NCI-H69 (cell line): Measurements from ENCODE around the gene LIPE.

Source experiments
- DNase-seq: peaks from one replicate; lab custom pipeline; 2025; lab: John Stamatoyannopoulos, UW

LIPE gene

DNA sequence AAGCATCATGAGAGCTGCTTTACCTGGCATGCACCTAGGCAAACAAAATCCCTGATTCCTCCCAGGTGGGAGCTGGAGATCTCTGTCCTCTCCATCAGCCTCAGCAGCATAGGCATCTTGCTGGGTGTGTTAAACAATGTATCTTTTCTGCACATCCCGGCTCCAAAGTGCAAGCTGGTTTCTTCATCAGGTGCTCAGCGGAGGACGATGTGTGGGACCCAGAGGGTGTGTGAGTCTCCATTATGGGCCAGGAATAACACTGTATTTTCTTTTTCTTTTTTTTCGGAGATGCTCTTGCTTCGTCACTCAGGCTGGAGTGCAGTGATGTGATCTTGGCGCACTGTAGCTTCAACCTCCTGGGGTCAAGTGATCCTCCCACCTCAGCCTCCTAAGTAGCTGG is 47.0 kb downstream of the LIPE start:
- peak; percentile 42 for DNase-seq

- no peak for DNase-seq
Measured at GRCh38 chr19:42378225-42379215, 48.7 kb downstream of the LIPE start.

DNA sequence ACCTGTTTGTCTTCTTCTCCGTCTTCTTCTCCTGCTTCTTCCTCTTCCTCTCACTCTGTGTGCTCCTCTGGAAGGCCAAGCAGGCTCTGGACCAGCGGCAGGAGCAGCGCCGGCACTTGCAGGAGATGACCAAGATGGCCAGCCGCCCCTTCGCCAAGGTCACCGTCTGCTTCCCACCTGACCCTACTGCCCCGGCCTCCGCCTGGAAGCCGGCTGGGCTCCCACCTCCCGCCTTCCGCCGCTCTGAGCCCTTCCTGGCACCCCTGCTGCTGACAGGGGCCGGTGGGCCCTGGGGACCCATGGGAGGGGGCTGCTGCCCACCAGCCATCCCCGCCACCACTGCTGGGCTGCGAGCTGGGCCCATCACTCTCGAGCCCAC is 51.0 kb downstream of the LIPE start:
- DNase-seq = no peak

DNA sequence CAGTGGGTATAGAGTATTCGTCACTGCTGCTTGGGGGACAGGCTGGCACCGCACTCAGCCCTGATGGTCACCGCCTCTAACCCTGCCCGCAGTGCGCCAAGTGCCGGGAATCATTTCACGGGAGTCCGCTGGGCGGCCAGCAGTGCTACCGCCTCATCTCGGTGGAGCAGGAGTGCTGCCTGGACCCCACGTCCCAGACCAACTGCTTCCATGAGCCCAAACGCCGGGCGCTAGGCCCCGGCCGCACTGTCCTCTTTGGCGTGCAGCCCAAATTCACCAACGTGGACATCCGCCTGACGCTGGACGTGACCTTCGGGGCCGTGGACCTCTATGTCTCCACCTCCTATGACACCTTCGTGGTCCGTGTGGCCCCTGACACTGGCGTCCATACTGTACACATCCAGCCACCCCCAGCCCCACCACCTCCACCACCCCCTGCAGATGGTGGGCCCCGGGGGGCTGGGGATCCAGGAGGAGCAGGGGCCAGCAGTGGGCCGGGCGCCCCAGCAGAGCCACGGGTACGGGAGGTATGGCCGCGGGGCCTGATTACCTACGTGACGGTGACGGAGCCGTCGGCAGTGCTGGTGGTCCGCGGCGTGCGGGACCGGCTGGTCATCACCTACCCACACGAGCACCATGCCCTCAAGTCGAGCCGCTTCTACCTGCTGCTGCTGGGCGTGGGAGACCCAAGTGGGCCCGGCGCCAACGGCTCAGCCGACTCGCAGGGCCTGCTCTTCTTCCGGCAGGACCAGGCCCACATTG is 51.6 kb downstream of the LIPE start:
- DNase-seq = no peak

DNA sequence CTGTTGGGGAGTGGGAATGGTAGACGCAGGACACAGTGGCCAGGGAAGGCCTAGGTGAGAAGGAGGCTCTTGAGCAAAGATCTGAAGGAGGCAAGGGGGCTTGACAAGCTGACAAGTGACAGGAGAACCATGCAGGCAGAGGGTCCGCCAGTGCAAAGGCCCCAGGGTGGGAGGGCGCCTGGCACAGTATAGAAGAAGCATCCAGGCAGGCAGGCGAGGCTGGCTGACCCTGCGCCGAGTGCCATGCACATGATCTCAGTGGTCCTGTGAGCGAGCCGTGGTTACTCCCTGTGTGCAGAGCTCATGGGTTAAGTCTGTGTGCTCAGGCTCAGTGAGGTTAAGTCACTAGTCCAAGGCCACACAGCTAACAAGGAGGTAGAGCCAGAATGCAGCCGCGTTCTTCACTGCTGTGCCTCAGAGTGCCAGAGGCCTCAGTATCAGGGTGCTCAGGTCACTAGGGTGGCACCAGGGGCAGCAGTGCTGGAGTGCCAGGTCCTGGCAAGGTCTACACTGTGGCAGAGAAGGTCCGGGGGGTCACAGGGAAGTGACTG is 52.3 kb downstream of the LIPE start:
- no peak for DNase-seq

DNA sequence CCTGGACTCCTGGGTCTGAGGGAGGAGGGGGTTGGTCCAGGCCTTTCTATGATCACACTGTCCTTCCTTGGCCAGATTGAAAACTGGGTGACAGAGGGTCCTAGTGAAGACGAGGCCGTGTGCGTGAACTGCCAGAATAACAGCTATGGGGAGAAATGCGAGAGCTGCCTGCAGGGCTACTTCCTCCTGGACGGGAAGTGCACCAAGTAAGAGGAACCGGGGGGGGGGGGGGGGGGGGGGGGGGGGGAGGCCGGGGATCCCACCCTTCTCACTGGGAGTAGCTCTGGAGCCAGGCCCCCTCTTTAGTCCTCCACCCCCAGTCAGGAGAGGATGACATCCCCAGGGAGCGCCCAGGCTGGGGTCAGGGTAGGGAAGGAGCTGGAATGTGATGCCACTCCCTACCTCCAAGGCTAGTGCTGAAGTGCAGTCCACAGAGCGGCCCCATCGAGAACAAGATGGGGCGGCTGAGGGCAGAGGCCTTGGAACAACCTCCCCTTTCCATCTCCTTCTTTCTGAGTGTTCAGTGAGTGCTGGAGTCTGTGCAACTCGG is 56.5 kb downstream of the LIPE start:
- DNase-seq = no peak

DNA sequence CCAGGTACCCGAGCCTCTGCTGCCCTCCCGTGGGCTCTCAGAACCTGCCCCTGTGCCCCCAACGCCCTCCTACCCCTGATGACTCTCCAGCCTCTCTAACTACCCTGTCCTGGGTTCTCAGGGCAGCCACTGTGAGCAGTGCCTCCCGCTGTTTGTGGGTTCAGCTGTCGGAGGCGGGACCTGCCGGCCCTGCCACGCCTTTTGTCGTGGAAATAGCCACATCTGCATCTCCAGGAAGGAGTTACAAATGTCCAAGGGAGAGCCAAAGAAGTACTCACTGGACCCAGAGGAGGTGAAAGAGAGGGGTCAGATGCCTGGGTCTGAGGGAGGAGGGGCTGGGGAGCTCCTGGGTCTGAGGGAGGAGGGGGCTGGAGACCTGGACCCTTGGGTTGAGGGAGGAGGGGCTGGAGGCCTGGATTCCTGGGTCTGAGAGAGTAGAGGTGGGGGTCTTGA is 57.1 kb downstream of the LIPE start:
- peak; percentile 73 for DNase-seq

GRCh38 chr19:42369433-42370067 is 57.6 kb downstream of the LIPE start:
- DNase-seq = no peak

DNA sequence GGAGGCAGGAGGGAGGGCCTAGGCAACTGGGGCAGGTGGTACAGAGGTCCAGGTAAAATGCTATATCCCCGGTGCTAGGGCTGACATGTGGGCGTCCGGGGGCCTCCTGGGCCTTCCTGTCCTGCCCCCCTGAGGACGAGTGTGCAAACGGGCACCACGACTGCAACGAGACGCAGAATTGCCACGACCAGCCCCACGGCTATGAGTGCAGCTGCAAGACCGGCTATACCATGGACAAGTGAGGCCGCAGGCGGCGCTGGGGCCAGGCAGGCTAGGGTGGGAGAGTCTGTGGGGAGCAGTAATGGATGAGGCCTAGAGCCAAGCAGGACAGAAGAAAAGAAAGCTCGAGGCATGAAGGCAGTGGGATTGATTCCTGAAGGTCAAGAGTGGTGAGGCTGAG is 58.4 kb downstream of the LIPE start:
- DNase-seq = no peak

DNA sequence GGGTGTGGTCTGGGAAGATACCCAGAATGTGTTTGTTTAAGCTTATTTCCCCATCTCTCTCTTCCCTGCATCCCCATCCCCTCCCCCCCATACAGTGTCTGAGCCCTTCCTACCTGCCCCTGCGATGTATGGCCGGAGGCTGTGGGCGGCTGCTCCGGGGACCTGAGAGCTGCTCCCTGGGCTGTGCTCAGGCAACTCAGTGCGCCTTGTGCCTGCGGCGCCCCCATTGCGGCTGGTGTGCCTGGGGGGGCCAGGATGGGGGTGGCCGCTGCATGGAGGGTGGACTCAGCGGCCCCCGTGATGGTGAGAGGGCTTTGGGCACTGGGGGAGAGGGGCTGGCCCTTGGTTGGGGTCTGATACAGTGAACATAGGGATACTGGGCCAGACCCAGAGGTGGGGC is 58.8 kb downstream of the LIPE start:
- no peak for DNase-seq

GRCh38 chr19:42367929-42368328 is 59.3 kb downstream of the LIPE start:
- DNase-seq = no peak

GRCh38 chr19:42366673-42367072 is 60.5 kb downstream of the LIPE start:
- DNase-seq = no peak

DNA sequence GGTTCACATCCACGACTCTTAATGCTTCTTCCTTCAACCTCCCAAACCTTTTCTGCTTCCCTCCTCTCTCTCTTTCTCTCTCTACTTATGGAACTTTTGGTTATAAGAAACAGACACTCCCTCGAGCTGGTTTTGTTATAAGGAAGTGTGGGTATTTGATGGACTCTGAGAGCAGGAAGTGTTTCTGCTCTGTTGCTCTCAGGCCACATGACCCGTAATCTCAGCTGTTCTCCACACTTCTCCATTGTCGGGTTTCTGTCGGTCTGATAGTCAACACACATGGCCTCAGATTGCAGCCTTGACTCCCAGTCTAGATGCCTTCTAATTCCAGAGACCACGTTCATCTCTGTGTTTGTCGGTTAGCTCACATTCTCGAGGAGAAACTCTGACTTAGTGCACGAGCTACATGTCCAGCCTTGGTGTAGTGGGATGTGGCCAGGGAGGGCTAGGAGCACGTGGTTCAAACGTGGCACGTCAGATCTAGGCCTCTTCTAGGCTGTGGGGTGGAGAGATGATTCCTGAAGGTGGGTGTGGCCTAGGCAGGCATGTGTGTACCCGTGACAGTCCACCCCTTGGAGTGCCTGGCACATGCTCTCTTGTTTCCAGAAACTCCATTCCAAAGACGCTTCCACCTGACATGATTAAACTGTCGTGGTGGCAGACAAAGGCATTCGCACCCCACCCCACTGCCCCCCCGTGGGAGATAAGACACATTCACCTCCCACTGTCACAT is 63.4 kb downstream of the LIPE start:
- no peak for DNase-seq

DNA sequence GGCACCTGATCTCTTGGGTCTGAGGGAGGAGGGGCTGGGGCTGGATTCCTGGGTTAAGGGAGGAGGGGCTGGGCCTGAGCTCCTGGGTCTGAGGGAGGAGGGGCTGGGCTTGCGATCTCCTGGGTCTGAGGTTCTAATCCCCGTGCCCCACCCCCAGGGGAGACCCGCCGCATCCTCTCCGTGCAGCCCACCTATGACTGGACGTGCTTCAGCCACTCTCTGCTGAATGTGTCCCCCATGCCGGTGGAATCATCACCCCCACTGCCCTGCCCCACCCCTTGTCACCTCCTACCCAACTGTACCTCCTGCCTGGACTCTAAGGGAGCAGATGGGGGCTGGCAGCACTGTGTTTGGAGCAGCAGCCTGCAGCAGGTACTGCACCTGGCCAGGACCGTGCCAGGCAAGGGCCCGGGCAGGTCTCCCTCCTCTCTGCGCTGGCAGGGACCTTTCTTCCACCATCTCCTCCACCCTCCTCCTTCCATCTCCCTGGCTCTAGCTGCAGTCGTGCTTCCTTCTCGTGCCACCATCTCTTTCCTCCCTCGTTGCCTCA is 64.2 kb downstream of the LIPE start:
- DNase-seq = no peak

DNA sequence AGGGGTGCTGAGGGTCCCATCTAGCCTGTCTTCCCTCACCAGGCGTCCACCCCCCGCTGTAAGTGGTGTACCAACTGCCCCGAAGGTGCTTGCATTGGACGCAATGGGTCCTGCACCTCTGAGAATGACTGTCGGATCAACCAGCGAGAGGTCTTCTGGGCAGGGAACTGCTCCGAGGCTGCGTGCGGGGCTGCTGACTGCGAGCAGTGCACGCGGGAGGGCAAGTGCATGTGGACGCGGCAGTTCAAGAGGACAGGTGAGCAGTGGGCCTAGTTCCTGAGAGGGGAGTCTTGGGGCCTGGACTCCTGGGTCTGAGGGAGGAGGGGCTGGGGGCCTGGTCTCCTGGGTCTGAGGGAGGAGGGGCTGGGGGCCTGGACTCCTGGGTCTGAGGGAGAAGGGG is 64.8 kb downstream of the LIPE start:
- DNase-seq = no peak

GRCh38 chr19:42361545-42361910 is 65.7 kb downstream of the LIPE start:
- no peak for DNase-seq

GRCh38 chr19:42360787-42361544 is 66.2 kb downstream of the LIPE start:
- peak; percentile 23 for DNase-seq

DNA sequence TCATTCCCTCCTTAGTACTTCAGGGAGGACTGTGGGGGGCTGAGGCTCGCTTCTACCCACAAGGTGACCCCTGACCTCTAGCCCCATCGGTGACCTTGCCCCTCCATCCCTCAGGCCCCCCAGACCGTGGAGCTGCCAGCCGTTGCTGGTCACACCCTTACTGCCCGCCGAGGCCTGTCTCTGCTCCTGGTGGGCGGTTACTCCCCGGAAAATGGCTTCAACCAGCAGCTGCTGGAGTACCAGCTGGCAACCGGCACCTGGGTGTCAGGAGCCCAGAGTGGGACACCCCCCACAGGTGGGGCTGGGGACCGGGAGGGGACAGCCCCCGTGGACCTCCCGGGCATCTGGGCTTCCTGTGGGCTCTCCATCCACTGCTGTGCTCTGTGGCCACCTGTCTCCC is 69.9 kb downstream of the LIPE start:
- no peak for DNase-seq

DNA sequence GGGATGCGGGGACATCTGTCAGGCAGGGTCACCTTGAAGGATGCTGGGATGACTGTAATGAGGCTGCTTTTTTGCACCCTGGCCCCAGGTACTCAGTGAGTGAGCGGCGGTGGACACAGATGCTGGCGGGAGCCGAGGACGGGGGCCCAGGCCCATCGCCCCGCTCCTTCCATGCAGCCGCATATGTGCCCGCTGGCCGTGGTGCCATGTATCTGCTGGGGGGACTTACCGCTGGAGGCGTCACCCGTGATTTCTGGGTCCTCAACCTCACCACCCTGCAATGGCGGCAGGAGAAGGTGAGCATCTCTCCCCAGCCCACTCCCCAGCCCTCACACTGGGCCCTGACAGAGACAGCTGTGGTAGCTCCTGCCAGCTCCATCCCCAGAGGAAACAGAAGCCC is 70.5 kb downstream of the LIPE start:
- no peak for DNase-seq

- DNase-seq = no peak
Measured at GRCh38 chr19:42355896-42356295, 71.3 kb downstream of the LIPE start.
